ENCODE data around the gene BBS12.
"Not testable (repeated sequence)": the region's sequence is repeated elsewhere in the genome, so short reads cannot be mapped to it uniquely, and the experiment has no call there.

BBS12 gene

GRCh38 chr4:122783301-122784215 lies 51.1 kb downstream of the BBS12 start:
- DNase-seq (ENCODE audit: low read depth, low spot score) = peak; percentile 88
- no peaks in the 10 kb centered on the region for H3K27me3 ChIP-seq (ENCODE audit: insufficient read depth, insufficient read length)
- peaks cover 30% of the 10 kb centered on the region; the same call in 1 of the 2 replicates for H3K9me3 ChIP-seq (ENCODE audit: insufficient read depth, low read length)
- TF ChIP-seq SUZ12 (IDR thresholded peaks at IDR 0.05; ENCODE audit: extremely low read depth, insufficient read depth, insufficient read length) = no peak
- TF ChIP-seq ZNF274 (IDR thresholded peaks at IDR 0.05; ENCODE audit: low read depth, low read length) = no peak
- TF ChIP-seq YY1 (IDR thresholded peaks at IDR 0.05; ENCODE audit: insufficient read depth, insufficient read length) = no peak
- no peaks in the 10 kb centered on the region for H3K36me3 ChIP-seq (ENCODE audit: insufficient read depth, insufficient read length, low read length)
- no peak overlapping the region for H3K4me3 ChIP-seq (ENCODE audit: insufficient read length, low read depth)
- no peaks in the 10 kb centered on the region for H3K4me1 ChIP-seq (ENCODE audit: insufficient read depth, insufficient read length)
- H3K9ac ChIP-seq (ENCODE audit: insufficient read length, low read depth) = peak overlapping the region; percentile 4

- no peaks in the 10 kb centered on the region for H3K36me3 ChIP-seq (ENCODE audit: insufficient read depth, insufficient read length, low read length)
- TF ChIP-seq ZNF274 (IDR thresholded peaks at IDR 0.05; ENCODE audit: low read depth, low read length) (no peak), YY1 (IDR thresholded peaks at IDR 0.05; ENCODE audit: insufficient read depth, insufficient read length) (no peak), SUZ12 (IDR thresholded peaks at IDR 0.05; ENCODE audit: extremely low read depth, insufficient read depth, insufficient read length) (no peak)
- DNase-seq (ENCODE audit: low read depth, low spot score) = no peak
- no peaks in the 10 kb centered on the region for H3K4me1 ChIP-seq (ENCODE audit: insufficient read depth, insufficient read length)
- H3K27me3 ChIP-seq (ENCODE audit: insufficient read depth, insufficient read length) = no peaks in the 10 kb centered on the region
- peak overlapping the region; percentile 4 for H3K9ac ChIP-seq (ENCODE audit: insufficient read length, low read depth)
- H3K9me3 ChIP-seq (ENCODE audit: insufficient read depth, low read length) = peaks cover 30% of the 10 kb centered on the region; the same call in 1 of the 2 replicates
- H3K4me3 ChIP-seq (ENCODE audit: insufficient read length, low read depth) = no peak overlapping the region
Measured at GRCh38 chr4:122784261-122784660, 51.8 kb downstream of the BBS12 start.

GRCh38 chr4:122785099-122785498 lies 52.6 kb downstream of the BBS12 start:
- Histone ChIP-seq H3K9me3 (ENCODE audit: insufficient read depth, low read length) (peaks cover 25% of the 10 kb centered on the region; the same call in 1 of the 2 replicates), H3K27me3 (ENCODE audit: insufficient read depth, insufficient read length) (no peaks in the 10 kb centered on the region), H3K9ac (ENCODE audit: insufficient read length, low read depth) (no peak overlapping the region), H3K4me3 (ENCODE audit: insufficient read length, low read depth) (no peak overlapping the region), H3K4me1 (ENCODE audit: insufficient read depth, insufficient read length) (no peaks in the 10 kb centered on the region), H3K36me3 (ENCODE audit: insufficient read depth, insufficient read length, low read length) (no peaks in the 10 kb centered on the region)
- TF ChIP-seq SUZ12 (IDR thresholded peaks at IDR 0.05; ENCODE audit: extremely low read depth, insufficient read depth, insufficient read length) (no peak), ZNF274 (IDR thresholded peaks at IDR 0.05; ENCODE audit: low read depth, low read length) (no peak), YY1 (IDR thresholded peaks at IDR 0.05; ENCODE audit: insufficient read depth, insufficient read length) (no peak)
- no peak for DNase-seq (ENCODE audit: low read depth, low spot score)

GRCh38 chr4:122786296-122786695 lies 53.8 kb downstream of the BBS12 start:
- not testable (repeated sequence) for DNase-seq (ENCODE audit: low read depth, low spot score); H3K27me3 ChIP-seq (ENCODE audit: insufficient read depth, insufficient read length); H3K36me3 ChIP-seq (ENCODE audit: insufficient read depth, insufficient read length, low read length); H3K4me3 ChIP-seq (ENCODE audit: insufficient read length, low read depth); H3K9ac ChIP-seq (ENCODE audit: insufficient read length, low read depth); H3K4me1 ChIP-seq (ENCODE audit: insufficient read depth, insufficient read length)
- H3K9me3 ChIP-seq (ENCODE audit: insufficient read depth, low read length) = peaks cover 25% of the 10 kb centered on the region; the same call in 1 of the 2 replicates

GRCh38 chr4:122786920-122787319 lies 54.4 kb downstream of the BBS12 start:
- H3K4me1 ChIP-seq (ENCODE audit: insufficient read depth, insufficient read length); H3K36me3 ChIP-seq (ENCODE audit: insufficient read depth, insufficient read length, low read length); H3K9ac ChIP-seq (ENCODE audit: insufficient read length, low read depth); H3K27me3 ChIP-seq (ENCODE audit: insufficient read depth, insufficient read length); DNase-seq (ENCODE audit: low read depth, low spot score); H3K4me3 ChIP-seq (ENCODE audit: insufficient read length, low read depth): not testable (repeated sequence)
- H3K9me3 ChIP-seq (ENCODE audit: insufficient read depth, low read length) = peaks cover 25% of the 10 kb centered on the region; the same call in 1 of the 2 replicates

GRCh38 chr4:122787940-122788339 lies 55.4 kb downstream of the BBS12 start:
- Histone ChIP-seq H3K4me3 (ENCODE audit: insufficient read length, low read depth) (no peak overlapping the region), H3K4me1 (ENCODE audit: insufficient read depth, insufficient read length) (no peaks in the 10 kb centered on the region), H3K27me3 (ENCODE audit: insufficient read depth, insufficient read length) (no peaks in the 10 kb centered on the region), H3K9me3 (ENCODE audit: insufficient read depth, low read length) (peaks cover 25% of the 10 kb centered on the region; the same call in 1 of the 2 replicates), H3K9ac (ENCODE audit: insufficient read length, low read depth) (no peak overlapping the region), H3K36me3 (ENCODE audit: insufficient read depth, insufficient read length, low read length) (no peaks in the 10 kb centered on the region)
- TF ChIP-seq ZNF274 (IDR thresholded peaks at IDR 0.05; ENCODE audit: low read depth, low read length) = no peak
- no peak for TF ChIP-seq SUZ12 (IDR thresholded peaks at IDR 0.05; ENCODE audit: extremely low read depth, insufficient read depth, insufficient read length)
- TF ChIP-seq YY1 (IDR thresholded peaks at IDR 0.05; ENCODE audit: insufficient read depth, insufficient read length) = no peak
- no peak for DNase-seq (ENCODE audit: low read depth, low spot score)

- TF ChIP-seq YY1 (IDR thresholded peaks at IDR 0.05; ENCODE audit: insufficient read depth, insufficient read length) = no peak
- no peak for TF ChIP-seq SUZ12 (IDR thresholded peaks at IDR 0.05; ENCODE audit: extremely low read depth, insufficient read depth, insufficient read length)
- TF ChIP-seq ZNF274 (IDR thresholded peaks at IDR 0.05; ENCODE audit: low read depth, low read length) = no peak
- DNase-seq (ENCODE audit: low read depth, low spot score) = no peak
- no peak overlapping the region for H3K9ac ChIP-seq (ENCODE audit: insufficient read length, low read depth)
- no peaks in the 10 kb centered on the region for H3K27me3 ChIP-seq (ENCODE audit: insufficient read depth, insufficient read length)
- H3K4me3 ChIP-seq (ENCODE audit: insufficient read length, low read depth) = no peak overlapping the region
- H3K36me3 ChIP-seq (ENCODE audit: insufficient read depth, insufficient read length, low read length) = no peaks in the 10 kb centered on the region
- H3K9me3 ChIP-seq (ENCODE audit: insufficient read depth, low read length) = peaks cover 25% of the 10 kb centered on the region; the same call in 1 of the 2 replicates
- H3K4me1 ChIP-seq (ENCODE audit: insufficient read depth, insufficient read length) = no peaks in the 10 kb centered on the region
Measured at GRCh38 chr4:122788935-122789334, 56.4 kb downstream of the BBS12 start.

Measured in NT2/D1 (cell line).